IMR-90 (cell line): ENCODE measurements around the gene MCM5. TPM values are rescaled to one million over a fixed set of nuclear protein-coding genes. Genes with fewer than 3 reads are reported as not detected.

Source experiments
- ATAC-seq: fragments of 200-7000 bp; cut with Tn5 transposase; 2 replicates; pipeline ENCODE4 v1.9.1; 2020; ENCODE audit warnings: low read depth, mild to moderate bottlenecking, moderate library complexity
- Bru-seq: library from RNA; stranded (reverse); fragments of 400-500 nt; gene quantifications from one replicate; lab custom pipeline; 2021; lab: Mats Ljungman, UMichigan
- BruChase-seq, 2 experiments: library from RNA; stranded (reverse); fragments of 400-500 nt; gene quantifications; one replicate each; lab custom pipeline; 2021; lab: Mats Ljungman, UMichigan
- BruUV-seq: library from RNA; stranded (reverse); fragments of 400-500 nt; replicated peaks from 2 replicates; lab custom pipeline; 2021; lab: Mats Ljungman, UMichigan
- CTCF ChIA-PET: fragments of 300-600 bp; formaldehyde crosslinking; extraction: SDS; loops from one replicate; lab custom pipeline; 2021; ENCODE audit warnings: antibody characterized with exemption; lab: Yijun Ruan, JAX
- POLR2A ChIA-PET: fragments of 300-600 bp; sonication (Branson Sonifier 250); formaldehyde crosslinking; loops from one replicate; lab custom pipeline; 2022; ENCODE audit warnings: antibody characterized with exemption; ENCODE audit not compliant: unreplicated experiment; lab: Charles Lee
- DNase-seq: peaks from one replicate; pipeline ENCODE4 v3.0.0; 2013
- H2AFZ ChIP-seq: replicated peaks from 2 replicates; pipeline ENCODE3; 2013; ENCODE audit warnings: low read length, mild to moderate bottlenecking; ENCODE audit not compliant: poor library complexity
- H2AK5ac ChIP-seq: 2 replicates; pipeline ENCODE4 v1.6.1; 2013; ENCODE audit warnings: low read depth, low read length, inconsistent platforms
- H2AK9ac ChIP-seq: replicated peaks from 2 replicates; pipeline ENCODE3; 2013; ENCODE audit warnings: mild to moderate bottlenecking, low read depth, low read length, moderate library complexity; ENCODE audit not compliant: poor library complexity
- H2BK120ac ChIP-seq: 2 replicates; pipeline ENCODE4 v1.6.1; 2013; ENCODE audit warnings: low read depth, low read length, inconsistent platforms
- H2BK15ac ChIP-seq: 3 replicates; pipeline ENCODE4 v1.6.1; 2013; ENCODE audit warnings: low read depth, low read length, inconsistent platforms
- H2BK20ac ChIP-seq: 2 replicates; pipeline ENCODE4 v1.6.1; 2013; ENCODE audit warnings: low read depth, mild to moderate bottlenecking, inconsistent platforms, low read length, moderate library complexity
- H2BK5ac ChIP-seq: 2 replicates; pipeline ENCODE4 v1.6.1; 2013; ENCODE audit warnings: mild to moderate bottlenecking, low read depth, low read length, inconsistent platforms; ENCODE audit not compliant: poor library complexity, severe bottlenecking
- H3K14ac ChIP-seq: replicated peaks from 2 replicates; pipeline ENCODE4 v1.6.1; 2013; ENCODE audit warnings: low read depth, low read length, inconsistent platforms
- H3K18ac ChIP-seq: 2 replicates; pipeline ENCODE4 v1.6.1; 2013; ENCODE audit warnings: low read depth, low read length, control low read depth
- H3K23ac ChIP-seq: 2 replicates; pipeline ENCODE4 v1.6.1; 2013; ENCODE audit warnings: low read depth, low read length, inconsistent platforms
- H3K27ac ChIP-seq: 2 replicates; pipeline ENCODE4 v1.5.1; 2013; ENCODE audit warnings: mild to moderate bottlenecking, control low read depth, low read length; ENCODE audit not compliant: insufficient read depth
- H3K27me3 ChIP-seq: 2 replicates; pipeline ENCODE4 v1.6.1; 2013; ENCODE audit warnings: low read length; ENCODE audit not compliant: control insufficient read depth, insufficient read depth
- H3K36me3 ChIP-seq: 2 replicates; pipeline ENCODE4 v1.6.1; 2013; ENCODE audit warnings: low read length, mixed read lengths; ENCODE audit not compliant: control insufficient read depth, insufficient read depth
- H3K4ac ChIP-seq: 2 replicates; pipeline ENCODE4 v1.6.1; 2013; ENCODE audit warnings: low read depth, low read length, inconsistent platforms
- H3K4me1 ChIP-seq: 2 replicates; pipeline ENCODE4 v1.6.1; 2013; ENCODE audit warnings: low read length, mixed read lengths; ENCODE audit not compliant: control insufficient read depth, insufficient read depth
- H3K4me2 ChIP-seq: 2 replicates; pipeline ENCODE4 v1.6.1; 2013; ENCODE audit warnings: low read depth, mild to moderate bottlenecking, control low read depth, low read length, moderate library complexity
- H3K4me3 ChIP-seq: 2 replicates; pipeline ENCODE4 v1.5.1; 2013; ENCODE audit warnings: low read depth, mild to moderate bottlenecking, control low read depth, low read length, moderate library complexity; ENCODE audit not compliant: insufficient read depth
- H3K56ac ChIP-seq: 2 replicates; pipeline ENCODE4 v1.6.1; 2013; ENCODE audit warnings: low read length, inconsistent platforms; ENCODE audit not compliant: insufficient read depth; ENCODE audit errors: extremely low read depth
- H3K79me1 ChIP-seq, 2 experiments: 2 replicates each; pipeline ENCODE4 v1.6.1; 2013; ENCODE audit warnings: low read length in 2 of 2, inconsistent platforms in 1 of 2, low read depth in 1 of 2
- H3K9ac ChIP-seq: 2 replicates; pipeline ENCODE4 v1.6.1; 2013; ENCODE audit warnings: low read depth, low read length, control low read depth
- H3K9me1 ChIP-seq: 2 replicates; pipeline ENCODE4 v1.6.1; 2013; ENCODE audit warnings: low read length, inconsistent platforms; ENCODE audit not compliant: insufficient read depth
- H3K9me3 ChIP-seq: 2 replicates; pipeline ENCODE4 v1.6.1; 2013; ENCODE audit warnings: low read length; ENCODE audit not compliant: control insufficient read depth, insufficient read depth
- H4K20me1 ChIP-seq: 2 replicates; pipeline ENCODE4 v1.6.1; 2013; ENCODE audit warnings: low read length, inconsistent platforms; ENCODE audit not compliant: insufficient read depth
- H4K5ac ChIP-seq: 2 replicates; pipeline ENCODE4 v1.6.1; 2013; ENCODE audit warnings: mild to moderate bottlenecking, low read depth, low read length, control low read depth
- H4K8ac ChIP-seq, 2 experiments: 2 replicates each; pipeline ENCODE4 v1.6.1; 2013; ENCODE audit warnings: low read depth in 2 of 2, low read length in 2 of 2, control low read depth in 1 of 2, inconsistent platforms in 1 of 2
- H4K91ac ChIP-seq: 2 replicates; pipeline ENCODE4 v1.6.1; 2013; ENCODE audit warnings: low read depth, low read length, inconsistent platforms; ENCODE audit not compliant: insufficient read depth
- BHLHE40 ChIP-seq: fragments of 150-350 bp; IDR thresholded peaks from 2 replicates; pipeline ENCODE4 v1.6.1; 2016; ENCODE audit warnings: mild to moderate bottlenecking, low read depth, low read length
- CTCF ChIP-seq: conservative IDR thresholded peaks from 2 replicates; pipeline ENCODE4 v1.5.1; 2012; ENCODE audit warnings: mild to moderate bottlenecking, low read depth, low read length, improper control_type of control experiment
- FOS ChIP-seq: fragments of 150-350 bp; IDR thresholded peaks from 2 replicates; pipeline ENCODE4 v1.6.1; 2016; ENCODE audit warnings: low read depth, low read length
- MAFK ChIP-seq: IDR thresholded peaks from 2 replicates; pipeline ENCODE4 v1.6.1; 2012; ENCODE audit warnings: low read depth, low read length, improper control_type of control experiment
- MAZ ChIP-seq: IDR thresholded peaks from 2 replicates; pipeline ENCODE4 v1.6.1; 2012; ENCODE audit warnings: low read depth, mild to moderate bottlenecking, low read length, improper control_type of control experiment, moderate library complexity, borderline replicate concordance
- MXI1 ChIP-seq: IDR thresholded peaks from 2 replicates; pipeline ENCODE4 v1.6.1; 2012; ENCODE audit warnings: low read depth, mild to moderate bottlenecking, low read length, moderate library complexity, borderline replicate concordance
- POLR2A ChIP-seq: IDR thresholded peaks from 2 replicates; pipeline ENCODE4 v1.6.1; 2012; ENCODE audit warnings: mild to moderate bottlenecking, low read depth, low read length
- WGBS, 2 experiments: methylation state at CpG; one replicate each; pipeline versions ENCODE4 v1.1.5 to v1.1.7; 2013; ENCODE audit warnings: missing lambda C conversion rate in 2 of 2; ENCODE audit not compliant: insufficient read length in 1 of 2; ENCODE audit errors: extremely low coverage in 2 of 2; 5-methylcytosine and 5-hydroxymethylcytosine counted together
- dilution Hi-C: fragments of 300-500 bp; cut with HindIII; formaldehyde crosslinking; loops from one replicate; pipeline ENCODE4 v1.14.3; 2018; ENCODE audit warnings: low sequenced_read_pairs; ENCODE audit not compliant: unreplicated experiment
- in situ Hi-C: fragments of 300-500 bp; cut with MboI; formaldehyde crosslinking; loops from 3 replicates; pipeline ENCODE4 v1.14.3; 2019; ENCODE audit warnings: low sequenced_read_pairs, inconsistent platforms, mixed read lengths
- intact Hi-C: fragments of 100-400 bp; cut with micrococcal nuclease; formaldehyde crosslinking; loops from 2 replicates; pipeline ENCODE4 v1.10.0; 2022
- long read RNA-seq: library from polyadenylated mRNA; unstranded; transcript quantifications from one replicate; pipeline ENCODE4 v2.0.0, GENCODE V29; 2021; ENCODE audit not compliant: unreplicated experiment
- polyA plus RNA-seq, 3 experiments: library from polyadenylated mRNA; depleted of rRNA; stranded (reverse); fragments of >200 nt; gene quantifications; 2 replicates each; pipeline ENCODE4 v1.2.3, GENCODE V29; 2012; ENCODE audit warnings: low replicate concordance in 1 of 3
- total RNA-seq: library from RNA; depleted of rRNA; stranded (reverse); fragments of >200 nt; gene quantifications from 2 replicates; pipeline ENCODE4 v1.2.3, GENCODE V29; 2012; rRNA removed
- TF ChIP-seq, protein P1 (sequence below): fragments of 150-350 bp; IDR thresholded peaks from 2 replicates; pipeline ENCODE4 v1.6.1; 2017; ENCODE audit warnings: mild to moderate bottlenecking, antibody characterized with exemption, low read length, low read depth

MCM5 gene
- total RNA-seq, result 53.6 and 58.6 TPM in 2 replicates
- 43.0 and 44.3 TPM in 2 replicates for polyA plus RNA-seq (2012; rRNA removed)
- polyA plus RNA-seq (2012; cell fraction: cytosol; rRNA removed), result 24.6 and 31.4 TPM in 2 replicates
- polyA plus RNA-seq (2012; cell fraction: nucleus; rRNA removed; ENCODE audit: low replicate concordance), result 29.3 and 58.8 TPM in 2 replicates
- percentile 46 among the genes with signal in this experiment for Bru-seq, nascent RNA
- BruChase-seq, experiment 1, labeled RNA remaining after a 6-hour chase, result percentile 43 among the genes with signal in this experiment
- BruChase-seq, experiment 2, labeled RNA remaining after a 2-hour chase, result percentile 39 among the genes with signal in this experiment
- long read RNA-seq, transcript MCM5-201 (17 exons, 3,534 nt), result major isoform, 26 of 41 reads
- long read RNA-seq, partial matches to known transcripts, result 8 of 41 reads
- long read RNA-seq, other reads (novel, unspliced or antisense), result 7 of 41 reads

DNA sequence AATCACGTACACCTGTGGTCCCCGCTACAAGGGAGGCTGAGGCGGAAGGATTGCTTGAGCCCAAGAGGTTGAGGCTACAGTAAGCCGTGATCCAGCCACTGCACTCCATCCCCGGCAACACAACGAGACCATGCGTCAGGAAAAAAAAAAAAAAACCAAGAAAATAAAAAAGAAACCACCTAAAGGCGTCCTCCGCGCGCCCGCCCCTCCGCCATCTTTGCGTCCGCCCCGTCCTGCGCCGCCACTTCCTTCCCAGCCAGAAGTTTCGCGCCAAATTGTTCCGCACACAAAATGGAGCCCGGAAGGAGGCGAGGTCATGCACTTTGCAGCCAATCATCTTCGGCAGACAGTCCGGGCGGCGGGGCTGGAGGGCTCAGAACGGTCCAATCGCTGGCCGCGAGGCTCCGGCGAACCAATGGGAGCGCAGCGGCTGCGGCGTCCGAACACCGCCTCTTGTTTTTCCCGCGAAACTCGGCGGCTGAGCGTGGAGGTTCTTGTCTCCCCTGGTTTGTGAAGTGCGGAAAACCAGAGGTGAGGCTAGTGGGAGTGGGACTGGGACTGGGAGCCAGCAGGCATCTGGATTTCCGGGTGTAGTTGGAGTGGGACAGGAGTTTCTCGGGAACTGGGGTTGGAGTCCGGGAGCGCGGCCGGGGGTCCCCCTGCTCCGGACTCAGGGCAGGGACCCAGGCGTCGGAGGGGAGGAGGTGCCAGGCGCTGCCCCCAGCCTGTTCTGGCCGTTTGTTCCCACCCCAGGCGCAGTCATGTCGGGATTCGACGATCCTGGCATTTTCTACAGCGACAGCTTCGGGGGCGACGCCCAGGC lies at the start of gene MCM5:
Gene MCM5 (plus strand): TSS at position 463 of the 823 bp plus-strand sequence. CDS start 299 bp downstream, at position 762.
- Histone ChIP-seq H4K91ac (peak within 1 kb of the TSS; percentile 88), H2BK5ac (peak within 1 kb of the TSS; percentile 25), H3K4me2 (peak within 1 kb of the TSS; percentile 82), H3K4me3 (peak within 1 kb of the TSS; percentile 78), H2AK9ac (peak within 1 kb of the TSS; percentile 97), H4K8ac (peak within 1 kb of the TSS; percentile 95 to 98), H3K27ac (peak within 1 kb of the TSS; percentile 74), H3K18ac (peak within 1 kb of the TSS; percentile 21; the same call in 1 of the 2 replicates), H3K23ac (peak within 1 kb of the TSS; percentile 6; the same call in 1 of the 2 replicates), H3K4ac (peak within 1 kb of the TSS; percentile 60), H3K9me1 (no peaks in the 10 kb centered on the region; the same call in 1 of the 2 replicates), H2BK20ac (no peak within 1 kb of the TSS), H2AFZ (peak within 1 kb of the TSS; percentile 84), H3K9ac (peak within 1 kb of the TSS; percentile 71), H3K14ac (peak within 1 kb of the TSS; percentile 21), H2AK5ac (peak within 1 kb of the TSS; percentile 89), H3K4me1 (peaks cover 2% of the 10 kb centered on the region; the same call in 1 of the 2 replicates), H3K9me3 (no peaks in the 10 kb centered on the region), H2BK15ac (0 out of 3 replicates have a peak within 1 kb of the TSS, but pooled peaks have one; percentile 54), H3K79me1 (peaks cover 12 to 24% of the 10 kb centered on the region in 2 experiments), H2BK120ac (no peak within 1 kb of the TSS), H4K5ac (peak within 1 kb of the TSS; percentile 92), H3K36me3 (peaks cover 2% of the 10 kb centered on the region; the same call in 1 of the 2 replicates), H4K20me1 (no peaks in the 10 kb centered on the region), H3K56ac (peak within 1 kb of the TSS; percentile 37; the same call in 1 of the 2 replicates), H3K27me3 (no peaks in the 10 kb centered on the region)
- WGBS, 2 experiments, result 1% methylated on average over 30 of the region's 64 CpGs; no CpG with 5 or more reads in 1 of the 2 experiments
- dilution Hi-C loops, result no loop called here
- ChIA-PET POLR2A (no interaction called here), CTCF (no interaction called here)
- peak; percentile 96 for DNase-seq
- intact Hi-C loops, result no loop called here
- peak; percentile 100 for ATAC-seq
- TF ChIP-seq CTCF, result no peak
- TF ChIP-seq MAZ, result peak; percentile 49; the same call in 1 of the 2 replicates
- no peak for TF ChIP-seq BHLHE40
- no peak for TF ChIP-seq MAFK
- TF ChIP-seq FOS, result 0 out of 2 replicates have a peak, but pooled peaks have one; percentile 25
- peak; percentile 68 for TF ChIP-seq POLR2A
- TF ChIP-seq MXI1, result peak; percentile 81; the same call in 1 of the 2 replicates
- TF ChIP-seq, protein P1, sequence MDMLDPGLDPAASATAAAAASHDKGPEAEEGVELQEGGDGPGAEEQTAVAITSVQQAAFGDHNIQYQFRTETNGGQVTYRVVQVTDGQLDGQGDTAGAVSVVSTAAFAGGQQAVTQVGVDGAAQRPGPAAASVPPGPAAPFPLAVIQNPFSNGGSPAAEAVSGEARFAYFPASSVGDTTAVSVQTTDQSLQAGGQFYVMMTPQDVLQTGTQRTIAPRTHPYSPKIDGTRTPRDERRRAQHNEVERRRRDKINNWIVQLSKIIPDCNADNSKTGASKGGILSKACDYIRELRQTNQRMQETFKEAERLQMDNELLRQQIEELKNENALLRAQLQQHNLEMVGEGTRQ, result peak; percentile 31; the same call in 1 of the 2 replicates
- in situ Hi-C loops, result no loop called here
- BruUV-seq, result no TSS peak
